ENCODE data around the gene PACRG. TPM values are rescaled to one million over a fixed set of nuclear protein-coding genes. Genes with fewer than 3 reads are reported as not detected.

PACRG gene
- total and polyA plus RNA-seq, 2 of the 8 experiments (the other 6 are each of a cell fraction or from before 2014, with no cell fraction given): 0.44 to 0.54 TPM

- ChIA-PET POLR2A (ENCODE audit: partially characterized antibody) (no interaction called here), CTCF (ENCODE audit: partially characterized antibody) (no interaction called here)
- no peak overlapping the region for H3K18ac ChIP-seq (ENCODE audit: extremely low read depth, low read length)
- H3K4ac ChIP-seq (replicated peaks; ENCODE audit: insufficient read length, low read depth, low read length): no peak overlapping the region
- H3K14ac ChIP-seq (ENCODE audit: insufficient read length): no peak overlapping the region
- no peak overlapping the region for H2BK5ac ChIP-seq (ENCODE audit: low read depth, low read length)
- no peak overlapping the region for H2BK15ac ChIP-seq (ENCODE audit: low read length)
- H3K56ac ChIP-seq (replicated peaks; ENCODE audit: insufficient read length, low read depth, low read length): no peak overlapping the region
- 89 to 100% methylated on average over 1 of the region's 1 CpG for WGBS, 2 experiments (ENCODE audit: extremely low coverage in 1 of 2, insufficient coverage in 1 of 2, insufficient read length in 1 of 2, insufficient replicate concordance in 2 of 2, low coverage in 1 of 2, low lambda C conversion rate in 2 of 2, missing lambda C conversion rate in 1 of 2)
- no peak overlapping the region for H3K4me3 ChIP-seq (ENCODE audit: extremely low read depth in 1 of 4, insufficient read depth in 2 of 4, low read depth in 3 of 4, low read length in 4 of 4)
- H2AFZ ChIP-seq (ENCODE audit: low read length): no peak overlapping the region
- H3K4me2 ChIP-seq (ENCODE audit: insufficient read depth in 1 of 2, low read depth in 2 of 2, low read length in 2 of 2): no peak overlapping the region
- no peaks in the 10 kb centered on the region for H3K36me3 ChIP-seq (ENCODE audit: control insufficient read depth in 2 of 4, insufficient read depth in 4 of 4, low read length in 3 of 4)
- H3K23ac ChIP-seq (ENCODE audit: insufficient read length): no peak overlapping the region
- no peaks in the 10 kb centered on the region for H3K4me1 ChIP-seq (replicated peaks in 1 of 4; ENCODE audit: control insufficient read depth in 3 of 4, insufficient read depth in 4 of 4, low read length in 3 of 4)
- H2AK5ac ChIP-seq (ENCODE audit: low read depth, low read length): no peak overlapping the region
- H2BK20ac ChIP-seq (ENCODE audit: low read length): no peak overlapping the region
- H2BK12ac ChIP-seq (ENCODE audit: low read depth, low read length): no peak overlapping the region
- TF ChIP-seq MAFK (IDR thresholded peaks at IDR 0.05; ENCODE audit: low read depth, low read length) (no peak), BRCA1 (IDR thresholded peaks at IDR 0.05; ENCODE audit: low read depth, low read length) (no peak), POU5F1 (IDR thresholded peaks at IDR 0.05; ENCODE audit: low read depth, low read length) (no peak), TBP (IDR thresholded peaks at IDR 0.05; ENCODE audit: low read depth, low read length) (no peak), HDAC6 (IDR thresholded peaks at IDR 0.05; ENCODE audit: low read depth, low read length) (no peak), POLR2A (IDR thresholded peaks at IDR 0.05; ENCODE audit: control extremely low read depth in 1 of 2, low read depth in 2 of 2, low read length in 2 of 2) (no peak), KDM4A (IDR thresholded peaks at IDR 0.05; ENCODE audit: low read depth, low read length, severe bottlenecking) (no peak), FOSL1 (IDR thresholded peaks at IDR 0.05; ENCODE audit: insufficient read depth, low read depth, low read length) (no peak), TAF1 (IDR thresholded peaks at IDR 0.05; ENCODE audit: low read depth, low read length) (no peak), SP1 (IDR thresholded peaks at IDR 0.05; ENCODE audit: low read depth, low read length) (no peak), E2F6 (IDR thresholded peaks at IDR 0.05) (no peak), SIX5 (IDR thresholded peaks at IDR 0.05; ENCODE audit: low read depth, low read length) (no peak), EZH2 (IDR thresholded peaks at IDR 0.05; ENCODE audit: low read depth, low read length, severe bottlenecking) (no peak), SRF (IDR thresholded peaks at IDR 0.05; ENCODE audit: low read depth, low read length) (no peak), CBX8 (IDR thresholded peaks at IDR 0.05; ENCODE audit: borderline replicate concordance, low read depth, low read length) (no peak), TEAD4 (IDR thresholded peaks at IDR 0.05; ENCODE audit: low read depth, low read length) (no peak)
- no peaks in the 10 kb centered on the region for H3K79me1 ChIP-seq (ENCODE audit: low read depth, low read length)
- no peak overlapping the region for H4K91ac ChIP-seq (replicated peaks; ENCODE audit: insufficient read length, low read length)
- H4K8ac ChIP-seq (ENCODE audit: extremely low read depth, insufficient read depth, low read length): no peak overlapping the region
- no peak overlapping the region for H2BK120ac ChIP-seq (replicated peaks; ENCODE audit: low read depth, low read length)
- FAIRE-seq (no peak), DNase-seq (ENCODE audit: low read depth in 1 of 2, low spot score in 2 of 2) (no peak)
- H3K79me2 ChIP-seq (ENCODE audit: control insufficient read depth in 1 of 2, insufficient read depth in 2 of 2, low read length in 2 of 2): no peaks in the 10 kb centered on the region
- H4K5ac ChIP-seq (ENCODE audit: insufficient read length, low read depth, low read length): no peak overlapping the region
- H3K27me3 ChIP-seq (replicated peaks in 1 of 4; ENCODE audit: control insufficient read depth in 3 of 4, extremely low read depth in 1 of 4, insufficient read depth in 3 of 4, low read length in 3 of 4): no peaks in the 10 kb centered on the region
- H3K9ac ChIP-seq (replicated peaks in 1 of 4; ENCODE audit: extremely low read depth in 1 of 4, low read depth in 3 of 4, low read length in 3 of 4): no peak overlapping the region
- no peaks in the 10 kb centered on the region for H3K9me3 ChIP-seq (ENCODE audit: insufficient read depth in 2 of 2, low read depth in 1 of 2, low read length in 1 of 2)
- no peaks in the 10 kb centered on the region for H4K20me1 ChIP-seq (replicated peaks in 1 of 2; ENCODE audit: control insufficient read depth in 1 of 2, insufficient read depth in 2 of 2, low read length in 2 of 2)
- no peak overlapping the region for H3K27ac ChIP-seq (ENCODE audit: low read depth, low read length)
- no peaks in the 10 kb centered on the region for H3K23me2 ChIP-seq (ENCODE audit: low read depth, low read length)
These were observed 553.9 kb downstream of the PACRG start for GRCh38 chr6:163281634-163282033.
